ENCODE results near the gene TEAD3.
"Not testable (repeated sequence)": the region's sequence is repeated elsewhere in the genome, so short reads cannot be mapped to it uniquely, and the experiment has no call there.

Gene TEAD3

GRCh38 chr6:35496841-35497570, at the start of gene TEAD3:
TEAD3 (minus strand) TSS chr6:35497079.
- no peak for DNase-seq

GRCh38 chr6:35544769-35545361, 48.0 kb upstream of the TEAD3 start:
- no peak for DNase-seq

- DNase-seq, result no peak
Observed at GRCh38 chr6:35543459-35544193, 46.7 kb upstream of the TEAD3 start.

GRCh38 chr6:35541836-35542235, 45.0 kb upstream of the TEAD3 start:
- DNase-seq, result no peak

GRCh38 chr6:35539223-35539622, 42.3 kb upstream of the TEAD3 start:
- DNase-seq, result no peak

- not testable (repeated sequence) for DNase-seq
Observed at GRCh38 chr6:35535847-35536246, 39.0 kb upstream of the TEAD3 start.

GRCh38 chr6:35534407-35535170, 37.7 kb upstream of the TEAD3 start:
- DNase-seq, result no peak

GRCh38 chr6:35533981-35534380, 37.1 kb upstream of the TEAD3 start:
- no peak for DNase-seq

GRCh38 chr6:35532126-35532525, 35.2 kb upstream of the TEAD3 start:
- DNase-seq, result no peak

- DNase-seq, result no peak
Observed at GRCh38 chr6:35524380-35525020, 27.6 kb upstream of the TEAD3 start.

GRCh38 chr6:35522660-35523658, 26.1 kb upstream of the TEAD3 start:
- peak; percentile 39 for DNase-seq

- no peak for DNase-seq
Observed at GRCh38 chr6:35522151-35522550, 25.3 kb upstream of the TEAD3 start.

GRCh38 chr6:35521235-35521634, 24.4 kb upstream of the TEAD3 start:
- no peak for DNase-seq

GRCh38 chr6:35519313-35520015, 22.6 kb upstream of the TEAD3 start:
- DNase-seq, result no peak

- DNase-seq, result no peak
Observed at GRCh38 chr6:35518566-35519312, 21.9 kb upstream of the TEAD3 start.

- not testable (repeated sequence) for DNase-seq
Observed at GRCh38 chr6:35517978-35518377, 21.1 kb upstream of the TEAD3 start.

- no peak for DNase-seq
Observed at GRCh38 chr6:35516712-35517111, 19.8 kb upstream of the TEAD3 start.

GRCh38 chr6:35515939-35516338, 19.1 kb upstream of the TEAD3 start:
- DNase-seq, result not testable (repeated sequence)

GRCh38 chr6:35514587-35514986, 17.7 kb upstream of the TEAD3 start:
- no peak for DNase-seq

GRCh38 chr6:35512740-35513139, 15.9 kb upstream of the TEAD3 start, which contains the start of gene TULP1:
TULP1 (minus strand) TSS chr6:35512896; CDS start chr6:35512858, 38 bp downstream.
- DNase-seq, result no peak
